Medulla oblongata (tissue), 1 donor: Measurements from ENCODE around the gene ABHD16A.
"Not testable (repeated sequence)": the region's sequence is repeated elsewhere in the genome, so short reads cannot be mapped to it uniquely, and the experiment has no call there.

Experiments
- DNase-seq: peaks from one replicate; pipeline ENCODE4 v3.0.0-alpha.2; 2015; ENCODE audit errors: extremely low spot score

Gene ABHD16A

GRCh38 chr6:31715022-31715958 is 12.2 kb upstream of the ABHD16A start, which contains the start of gene LY6G6D:
Gene LY6G6D (plus strand): TSS chr6:31715348. CDS start chr6:31715356, 8 bp downstream.
- DNase-seq: no peak

- DNase-seq: no peak
Observed at GRCh38 chr6:31713991-31714684, 11.0 kb upstream of the ABHD16A start.

GRCh38 chr6:31713465-31713864 is 10.3 kb upstream of the ABHD16A start:
- DNase-seq: no peak

- no peak for DNase-seq
Observed at GRCh38 chr6:31712296-31712695, 9.2 kb upstream of the ABHD16A start.

GRCh38 chr6:31711233-31711632 is 8.1 kb upstream of the ABHD16A start:
- DNase-seq: no peak

- no peak for DNase-seq
Observed at GRCh38 chr6:31710523-31711219, 7.5 kb upstream of the ABHD16A start.

- not testable (repeated sequence) for DNase-seq
Observed at GRCh38 chr6:31709157-31709556, 6.0 kb upstream of the ABHD16A start.

- no peak for DNase-seq
Observed at GRCh38 chr6:31708224-31708623, 5.1 kb upstream of the ABHD16A start.

- no peak for DNase-seq
Observed at GRCh38 chr6:31707701-31708100, 4.6 kb upstream of the ABHD16A start.

- no peak for DNase-seq
Observed at GRCh38 chr6:31706599-31706998, 3.5 kb upstream of the ABHD16A start, which contains the start of gene LY6G6F. Gene LY6G6F (plus strand): TSS chr6:31706866. CDS start chr6:31706907, 41 bp downstream.

GRCh38 chr6:31705931-31706330 is 2.8 kb upstream of the ABHD16A start:
- no peak for DNase-seq

GRCh38 chr6:31702405-31702818 is 712 bp downstream of the ABHD16A start:
- DNase-seq: no peak

- peak; percentile 27 for DNase-seq
Observed at GRCh38 chr6:31701666-31702404, 1.3 kb downstream of the ABHD16A start.

- DNase-seq: no peak
Observed at GRCh38 chr6:31700740-31701401, 2.3 kb downstream of the ABHD16A start.

- no peak for DNase-seq
Observed at GRCh38 chr6:31697555-31697954, 5.6 kb downstream of the ABHD16A start.

GRCh38 chr6:31693535-31693934 is 9.6 kb downstream of the ABHD16A start:
- DNase-seq: no peak

GRCh38 chr6:31692886-31693285 is 10.2 kb downstream of the ABHD16A start:
- no peak for DNase-seq

GRCh38 chr6:31692353-31692752 is 10.8 kb downstream of the ABHD16A start:
- DNase-seq: no peak

- DNase-seq: no peak
Observed at GRCh38 chr6:31691564-31692108, 11.5 kb downstream of the ABHD16A start.

- no peak for DNase-seq
Observed at GRCh38 chr6:31691078-31691463, 12.1 kb downstream of the ABHD16A start.
